Measurements from ENCODE around the gene SNRPN.

Gene SNRPN

GRCh38 chr15:24944954-24945353 lies 9.8 kb upstream of the SNRPN start:
- H3K79me1 ChIP-seq (ENCODE audit: low read depth, low read length) = no peaks in the 10 kb centered on the region
- H3K18ac ChIP-seq (ENCODE audit: low read length) = no peak overlapping the region
- no peak for DNase-seq (ENCODE audit: low spot score)
- H3K27me3 ChIP-seq (ENCODE audit: control insufficient read depth in 3 of 3, insufficient read depth in 3 of 3, low read depth in 1 of 3, low read length in 3 of 3) = no peaks in the 10 kb centered on the region
- no peak overlapping the region for H4K8ac ChIP-seq (ENCODE audit: low read depth, low read length)
- no peak overlapping the region for H2AK5ac ChIP-seq (ENCODE audit: low read depth, low read length)
- no peak overlapping the region for H3K27ac ChIP-seq (replicated peaks; ENCODE audit: low read length)
- H3K4me1 ChIP-seq (ENCODE audit: control insufficient read depth in 2 of 2, insufficient read depth in 1 of 2, low read depth in 1 of 2, low read length in 2 of 2) = no peaks in the 10 kb centered on the region
- no peak overlapping the region for H2BK15ac ChIP-seq (ENCODE audit: low read length)
- peaks cover 0 to 3% of the 10 kb centered on the region in 2 donors for H3K36me3 ChIP-seq (replicated peaks in 1 of 2; ENCODE audit: control insufficient read depth in 2 of 2, insufficient read depth in 2 of 2, low read length in 2 of 2)
- no peak overlapping the region for H3K4me2 ChIP-seq (ENCODE audit: insufficient read depth, low read length, poor library complexity, severe bottlenecking)
- H4K91ac ChIP-seq (ENCODE audit: low read depth, low read length, poor library complexity) = no peak overlapping the region
- no peak overlapping the region for H3K23ac ChIP-seq (ENCODE audit: low read depth, low read length, poor library complexity)
- H3K9me3 ChIP-seq (replicated peaks in 1 of 2; ENCODE audit: control insufficient read depth in 2 of 2, insufficient read depth in 1 of 2, low read depth in 1 of 2, low read length in 2 of 2) = peaks cover 0 to 2% of the 10 kb centered on the region in 2 donors
- H3K4ac ChIP-seq (ENCODE audit: low read length) = no peak overlapping the region
- no peak overlapping the region for H3K4me3 ChIP-seq (ENCODE audit: low read length in 2 of 2)
- H3K9ac ChIP-seq (ENCODE audit: low read depth, low read length, poor library complexity) = no peak overlapping the region
- no peak overlapping the region for H2BK12ac ChIP-seq (ENCODE audit: low read length)
- no peak overlapping the region for H3K14ac ChIP-seq (ENCODE audit: low read length)
- no peak overlapping the region for H2AFZ ChIP-seq (ENCODE audit: low read length)
- no peak overlapping the region for H2BK5ac ChIP-seq (ENCODE audit: low read length)
- WGBS, 2 donors (ENCODE audit: extremely low coverage in 2 of 2, insufficient read length in 2 of 2, insufficient replicate concordance in 1 of 2) = no CpG with 5 or more reads among the region's 1 CpG
- no peak overlapping the region for H2BK120ac ChIP-seq (ENCODE audit: low read depth, low read length)

DNA sequence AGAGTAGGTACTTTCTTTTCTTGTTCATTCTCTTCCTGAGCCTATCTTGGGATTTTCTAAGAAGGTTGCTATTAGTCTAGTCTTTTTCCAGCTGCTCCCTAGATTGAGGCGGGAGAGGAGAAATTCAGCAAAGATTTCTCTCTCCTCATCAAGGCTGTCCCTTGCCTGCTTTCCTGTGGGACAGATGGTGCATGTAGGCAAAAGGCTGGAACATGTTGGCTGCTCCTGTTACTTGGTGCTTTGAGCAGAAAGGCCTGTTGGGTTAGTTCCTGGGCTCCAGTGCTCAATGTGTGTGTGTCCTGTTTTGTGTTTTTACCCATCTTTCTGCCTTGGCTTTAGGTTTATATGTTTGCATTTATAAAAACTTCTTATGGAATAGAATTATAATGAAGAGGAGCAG lies 9.1 kb upstream of the SNRPN start:
- no peak overlapping the region for H3K18ac ChIP-seq (ENCODE audit: low read length)
- no peak overlapping the region for H3K14ac ChIP-seq (ENCODE audit: low read length)
- H2AFZ ChIP-seq (ENCODE audit: low read length) = no peak overlapping the region
- no peaks in the 10 kb centered on the region for H3K79me1 ChIP-seq (ENCODE audit: low read depth, low read length)
- no peak for DNase-seq (ENCODE audit: low spot score)
- no peaks in the 10 kb centered on the region for H3K27me3 ChIP-seq (ENCODE audit: control insufficient read depth in 3 of 3, insufficient read depth in 3 of 3, low read depth in 1 of 3, low read length in 3 of 3)
- H2BK5ac ChIP-seq (ENCODE audit: low read length) = no peak overlapping the region
- no peak overlapping the region for H4K91ac ChIP-seq (ENCODE audit: low read depth, low read length, poor library complexity)
- H3K4me1 ChIP-seq (ENCODE audit: control insufficient read depth in 2 of 2, insufficient read depth in 1 of 2, low read depth in 1 of 2, low read length in 2 of 2) = no peaks in the 10 kb centered on the region
- no peak overlapping the region for H4K8ac ChIP-seq (ENCODE audit: low read depth, low read length)
- no peak overlapping the region for H3K4me3 ChIP-seq (ENCODE audit: low read length in 2 of 2)
- peaks cover 0 to 3% of the 10 kb centered on the region in 2 donors for H3K36me3 ChIP-seq (replicated peaks in 1 of 2; ENCODE audit: control insufficient read depth in 2 of 2, insufficient read depth in 2 of 2, low read length in 2 of 2)
- no peak overlapping the region for H3K9ac ChIP-seq (ENCODE audit: low read depth, low read length, poor library complexity)
- H2BK120ac ChIP-seq (ENCODE audit: low read depth, low read length) = no peak overlapping the region
- H3K4me2 ChIP-seq (ENCODE audit: insufficient read depth, low read length, poor library complexity, severe bottlenecking) = no peak overlapping the region
- H3K23ac ChIP-seq (ENCODE audit: low read depth, low read length, poor library complexity) = no peak overlapping the region
- WGBS, 2 donors (ENCODE audit: extremely low coverage in 2 of 2, insufficient read length in 2 of 2, insufficient replicate concordance in 1 of 2) = no CpG with 5 or more reads among the region's 1 CpG
- H2BK15ac ChIP-seq (ENCODE audit: low read length) = no peak overlapping the region
- H2BK12ac ChIP-seq (ENCODE audit: low read length) = no peak overlapping the region
- peaks cover 0 to 2% of the 10 kb centered on the region in 2 donors for H3K9me3 ChIP-seq (replicated peaks in 1 of 2; ENCODE audit: control insufficient read depth in 2 of 2, insufficient read depth in 1 of 2, low read depth in 1 of 2, low read length in 2 of 2)
- H2AK5ac ChIP-seq (ENCODE audit: low read depth, low read length) = no peak overlapping the region
- no peak overlapping the region for H3K27ac ChIP-seq (replicated peaks; ENCODE audit: low read length)
- H3K4ac ChIP-seq (ENCODE audit: low read length) = no peak overlapping the region

- Histone ChIP-seq H2BK120ac (ENCODE audit: low read depth, low read length) (no peak overlapping the region), H3K4ac (ENCODE audit: low read length) (no peak overlapping the region), H4K91ac (ENCODE audit: low read depth, low read length, poor library complexity) (no peak overlapping the region), H2BK15ac (ENCODE audit: low read length) (no peak overlapping the region), H2AFZ (ENCODE audit: low read length) (no peak overlapping the region), H3K9me3 (replicated peaks in 1 of 2; ENCODE audit: control insufficient read depth in 2 of 2, insufficient read depth in 1 of 2, low read depth in 1 of 2, low read length in 2 of 2) (no peaks in the 10 kb centered on the region), H3K4me1 (ENCODE audit: control insufficient read depth in 2 of 2, insufficient read depth in 1 of 2, low read depth in 1 of 2, low read length in 2 of 2) (no peaks in the 10 kb centered on the region), H2AK5ac (ENCODE audit: low read depth, low read length) (no peak overlapping the region), H3K18ac (ENCODE audit: low read length) (no peak overlapping the region), H2BK12ac (ENCODE audit: low read length) (no peak overlapping the region), H2BK5ac (ENCODE audit: low read length) (no peak overlapping the region), H3K9ac (ENCODE audit: low read depth, low read length, poor library complexity) (no peak overlapping the region), H3K23ac (ENCODE audit: low read depth, low read length, poor library complexity) (no peak overlapping the region), H3K4me3 (ENCODE audit: low read length in 2 of 2) (no peak overlapping the region), H4K8ac (ENCODE audit: low read depth, low read length) (no peak overlapping the region), H3K4me2 (ENCODE audit: insufficient read depth, low read length, poor library complexity, severe bottlenecking) (no peak overlapping the region), H3K36me3 (replicated peaks in 1 of 2; ENCODE audit: control insufficient read depth in 2 of 2, insufficient read depth in 2 of 2, low read length in 2 of 2) (peaks cover 0 to 6% of the 10 kb centered on the region in 2 donors), H3K27me3 (ENCODE audit: control insufficient read depth in 3 of 3, insufficient read depth in 3 of 3, low read depth in 1 of 3, low read length in 3 of 3) (no peaks in the 10 kb centered on the region), H3K27ac (replicated peaks; ENCODE audit: low read length) (no peak overlapping the region), H3K79me1 (ENCODE audit: low read depth, low read length) (no peaks in the 10 kb centered on the region), H3K14ac (ENCODE audit: low read length) (no peak overlapping the region)
- no peak for DNase-seq (ENCODE audit: low spot score)
- WGBS, 2 donors (ENCODE audit: extremely low coverage in 2 of 2, insufficient read length in 2 of 2, insufficient replicate concordance in 1 of 2) = no CpG with 5 or more reads among the region's 3 CpGs
Observed at GRCh38 chr15:24948495-24948894, 6.3 kb upstream of the SNRPN start.

GRCh38 chr15:24955531-24955921 lies 739 bp downstream of the SNRPN start:
- H3K18ac ChIP-seq (ENCODE audit: low read length) = peak overlapping the region; percentile 29
- peak overlapping the region; percentile 94 for H3K4me3 ChIP-seq (ENCODE audit: low read length in 2 of 2)
- H2BK5ac ChIP-seq (ENCODE audit: low read length) = peak overlapping the region; percentile 4
- H3K27me3 ChIP-seq (ENCODE audit: control insufficient read depth in 3 of 3, insufficient read depth in 3 of 3, low read depth in 1 of 3, low read length in 3 of 3) = no peaks in the 10 kb centered on the region
- peak overlapping the region; percentile 53 for H3K23ac ChIP-seq (ENCODE audit: low read depth, low read length, poor library complexity)
- H2BK15ac ChIP-seq (ENCODE audit: low read length) = no peak overlapping the region
- no peak overlapping the region for H3K4ac ChIP-seq (ENCODE audit: low read length)
- H3K4me1 ChIP-seq (ENCODE audit: control insufficient read depth in 2 of 2, insufficient read depth in 1 of 2, low read depth in 1 of 2, low read length in 2 of 2) = peaks cover 0 to 2% of the 10 kb centered on the region in 2 donors
- H3K27ac ChIP-seq (replicated peaks; ENCODE audit: low read length) = peak overlapping the region; percentile 97
- no CpG with 5 or more reads among the region's 31 CpGs for WGBS, 2 donors (ENCODE audit: extremely low coverage in 2 of 2, insufficient read length in 2 of 2, insufficient replicate concordance in 1 of 2)
- peak overlapping the region; percentile 69 for H2AFZ ChIP-seq (ENCODE audit: low read length)
- H2BK120ac ChIP-seq (ENCODE audit: low read depth, low read length) = no peak overlapping the region
- DNase-seq (ENCODE audit: low spot score) = no peak
- H3K9me3 ChIP-seq (replicated peaks in 1 of 2; ENCODE audit: control insufficient read depth in 2 of 2, insufficient read depth in 1 of 2, low read depth in 1 of 2, low read length in 2 of 2) = peaks cover 2 to 22% of the 10 kb centered on the region in 2 donors
- no peak overlapping the region for H4K8ac ChIP-seq (ENCODE audit: low read depth, low read length)
- peak overlapping the region; percentile 17 for H4K91ac ChIP-seq (ENCODE audit: low read depth, low read length, poor library complexity)
- peak overlapping the region; percentile 65 for H2AK5ac ChIP-seq (ENCODE audit: low read depth, low read length)
- H2BK12ac ChIP-seq (ENCODE audit: low read length) = no peak overlapping the region
- peaks cover 0 to 24% of the 10 kb centered on the region in 2 donors for H3K36me3 ChIP-seq (replicated peaks in 1 of 2; ENCODE audit: control insufficient read depth in 2 of 2, insufficient read depth in 2 of 2, low read length in 2 of 2)
- peaks cover 2% of the 10 kb centered on the region for H3K79me1 ChIP-seq (ENCODE audit: low read depth, low read length)
- H3K4me2 ChIP-seq (ENCODE audit: insufficient read depth, low read length, poor library complexity, severe bottlenecking) = peak overlapping the region; percentile 43
- H3K9ac ChIP-seq (ENCODE audit: low read depth, low read length, poor library complexity) = peak overlapping the region; percentile 93
- H3K14ac ChIP-seq (ENCODE audit: low read length) = peak overlapping the region; percentile 87

All from neuronal stem cell (in vitro differentiated cells).